ENCODE data around the gene MLPH.

The MLPH gene

GRCh38 chr2:237604391-237604790 is 117.3 kb downstream of the MLPH start:
- Histone ChIP-seq H3K9ac (ENCODE audit: low read depth, low read length) (no peak overlapping the region), H3K4me1 (ENCODE audit: insufficient read depth, low read length) (peaks cover 27% of the 10 kb centered on the region)
- WGBS: 93% methylated on average over 11 of the region's 11 CpGs

More at GRCh38 chr2:237604391-237604790, 117.3 kb downstream of the MLPH start:
- no peaks in the 10 kb centered on the region for H3K27me3 ChIP-seq (ENCODE audit: insufficient read depth, low read length)
- no peak overlapping the region for H3K4me3 ChIP-seq (ENCODE audit: low read length)
- H3K36me3 ChIP-seq (ENCODE audit: insufficient read depth, low read length): no peaks in the 10 kb centered on the region
- H3K27ac ChIP-seq (ENCODE audit: low read depth, low read length): no peak overlapping the region
- H3K9me3 ChIP-seq (ENCODE audit: insufficient read depth, low read depth, low read length): peaks cover 14% of the 10 kb centered on the region

All from HUES64 (cell line).